Pons (tissue), 1 donor: ENCODE data around the gene PAX5.
A peak's percentile ranks its signal among the peaks of the same experiment; 100 is the strongest.
"Not testable (repeated sequence)": the region's sequence is repeated elsewhere in the genome, so short reads cannot be mapped to it uniquely, and the experiment has no call there.

Experiments
- DNase-seq: peaks from one replicate; pipeline ENCODE4 v3.0.0-alpha.2; 2016; ENCODE audit warnings: low spot score

The PAX5 gene

DNA sequence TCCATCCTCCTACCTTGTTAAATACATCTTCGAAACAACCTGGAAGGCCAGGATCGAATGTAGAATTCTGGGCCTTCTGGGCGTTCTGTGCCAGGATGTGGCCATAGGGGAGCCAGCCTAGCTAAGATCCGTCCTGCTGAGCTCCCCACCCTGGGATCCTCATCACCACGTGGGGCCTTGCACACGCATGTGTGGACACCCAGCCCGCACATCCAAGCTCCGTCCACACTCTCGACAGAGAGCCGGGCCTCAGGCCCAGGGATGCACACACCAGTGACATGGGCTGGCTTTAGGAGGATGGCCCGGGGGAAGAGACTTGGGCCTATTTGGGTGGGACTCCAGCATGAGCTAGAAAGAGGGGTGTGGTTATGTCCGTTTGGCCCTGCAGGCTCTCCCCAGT is 154.0 kb downstream of the PAX5 start:
- no peak for DNase-seq

- no peak for DNase-seq
These were observed 154.8 kb downstream of the PAX5 start for GRCh38 chr9:36878986-36879982.

DNA sequence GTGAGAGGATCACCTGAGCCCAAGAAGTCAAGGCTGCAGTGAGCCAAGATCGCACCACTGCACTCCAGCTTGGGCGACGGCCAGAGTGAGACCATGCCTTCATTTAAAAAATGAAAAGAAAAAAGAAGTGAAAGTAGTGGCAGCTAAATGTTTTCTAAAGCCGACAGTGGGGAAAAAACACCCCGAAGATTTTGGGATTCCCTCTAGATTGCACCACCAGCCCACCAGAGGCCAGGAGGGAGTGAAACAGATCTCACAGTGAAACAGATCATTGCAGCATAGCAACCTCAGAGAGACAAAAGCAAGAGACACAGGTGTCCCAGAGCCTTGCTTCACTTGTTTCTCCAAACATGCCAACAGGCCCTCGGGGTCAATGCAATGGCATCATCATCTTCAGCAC is 156.8 kb downstream of the PAX5 start:
- DNase-seq, result no peak

DNA sequence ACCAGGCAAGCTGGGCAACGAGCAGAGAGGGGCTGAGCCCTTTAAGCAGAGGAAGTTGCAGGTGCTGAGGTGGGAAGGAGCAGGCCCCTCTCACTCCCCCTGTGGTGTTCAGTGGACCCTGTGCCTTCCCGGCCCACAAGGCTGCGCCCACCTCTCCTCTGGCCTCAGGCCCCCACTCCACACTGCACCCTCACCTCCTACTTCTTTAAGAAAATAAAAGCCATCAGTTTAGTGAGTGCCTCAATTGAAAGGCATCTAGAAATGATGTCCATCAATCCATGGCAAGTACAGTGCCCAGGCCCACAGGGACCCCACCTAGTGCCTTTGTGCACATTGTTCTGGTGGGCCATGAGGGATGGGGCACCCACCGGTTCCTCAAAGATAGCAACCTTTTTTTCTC is 158.0 kb downstream of the PAX5 start:
- no peak for DNase-seq

DNA sequence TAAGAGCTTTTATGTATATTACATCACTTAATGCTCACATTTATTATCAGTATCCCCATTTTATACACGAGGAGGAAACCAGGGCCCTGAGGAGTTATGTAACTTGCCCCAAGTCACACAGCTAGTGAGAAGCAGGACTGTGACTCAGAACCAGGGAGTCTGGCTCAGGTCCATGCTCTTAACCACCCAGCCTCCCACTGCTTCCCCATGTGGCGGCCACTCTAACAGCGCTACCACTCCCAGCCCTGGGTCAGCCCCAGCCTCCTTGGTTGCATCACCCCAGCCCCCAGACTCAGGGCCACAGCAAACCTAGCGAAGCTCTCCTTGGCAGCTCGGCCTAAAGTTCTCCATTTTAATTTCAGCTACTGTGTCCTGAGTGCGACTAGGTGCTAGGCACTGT is 159.1 kb downstream of the PAX5 start:
- DNase-seq, result no peak

DNA sequence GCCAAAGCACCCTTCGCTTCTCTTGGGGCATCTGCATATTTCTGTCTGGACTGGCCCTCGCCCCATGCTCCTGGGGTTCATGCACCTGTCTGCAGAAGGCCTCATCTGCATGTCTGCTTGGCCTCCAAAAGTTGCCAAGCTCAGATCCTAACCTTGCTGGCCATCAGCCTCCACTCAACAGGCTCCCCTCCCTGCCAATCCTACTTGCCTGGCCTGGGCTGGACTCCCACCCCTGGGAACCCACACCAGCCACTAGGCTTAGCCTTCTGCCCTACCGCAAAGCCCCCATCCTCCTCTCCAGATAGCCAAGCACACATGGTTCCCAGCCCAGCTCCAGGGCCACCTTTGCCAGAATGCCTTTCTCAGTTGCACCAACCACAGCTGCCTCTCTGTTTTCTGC is 159.8 kb downstream of the PAX5 start:
- no peak for DNase-seq

GRCh38 chr9:36873247-36873875 is 160.7 kb downstream of the PAX5 start:
- DNase-seq, result peak; percentile 49

GRCh38 chr9:36872641-36873040 is 161.4 kb downstream of the PAX5 start:
- DNase-seq, result no peak

GRCh38 chr9:36871606-36872005 is 162.5 kb downstream of the PAX5 start:
- no peak for DNase-seq

DNA sequence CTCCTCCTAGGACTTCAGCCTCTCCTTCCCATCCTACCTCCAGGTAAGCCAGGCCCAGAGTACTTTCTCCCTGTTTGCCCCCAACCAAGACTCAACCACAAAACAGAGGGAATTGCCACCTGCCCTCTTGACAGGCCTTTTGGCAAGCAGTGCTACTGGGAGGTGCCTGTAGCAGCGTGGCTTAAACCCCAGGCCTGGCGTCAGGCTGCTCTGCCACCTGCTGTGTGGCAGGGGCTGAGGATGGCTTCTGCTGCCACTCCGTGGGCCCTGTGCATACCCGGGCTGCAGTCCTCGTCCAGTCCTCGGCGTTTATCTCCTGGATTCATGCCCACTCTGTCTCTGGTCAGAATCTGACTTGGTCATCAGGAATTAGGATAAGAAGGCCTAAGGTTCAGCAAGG is 163.1 kb downstream of the PAX5 start:
- DNase-seq, result no peak

- DNase-seq, result not testable (repeated sequence)
These were observed 164.5 kb downstream of the PAX5 start for GRCh38 chr9:36869605-36870004.

DNA sequence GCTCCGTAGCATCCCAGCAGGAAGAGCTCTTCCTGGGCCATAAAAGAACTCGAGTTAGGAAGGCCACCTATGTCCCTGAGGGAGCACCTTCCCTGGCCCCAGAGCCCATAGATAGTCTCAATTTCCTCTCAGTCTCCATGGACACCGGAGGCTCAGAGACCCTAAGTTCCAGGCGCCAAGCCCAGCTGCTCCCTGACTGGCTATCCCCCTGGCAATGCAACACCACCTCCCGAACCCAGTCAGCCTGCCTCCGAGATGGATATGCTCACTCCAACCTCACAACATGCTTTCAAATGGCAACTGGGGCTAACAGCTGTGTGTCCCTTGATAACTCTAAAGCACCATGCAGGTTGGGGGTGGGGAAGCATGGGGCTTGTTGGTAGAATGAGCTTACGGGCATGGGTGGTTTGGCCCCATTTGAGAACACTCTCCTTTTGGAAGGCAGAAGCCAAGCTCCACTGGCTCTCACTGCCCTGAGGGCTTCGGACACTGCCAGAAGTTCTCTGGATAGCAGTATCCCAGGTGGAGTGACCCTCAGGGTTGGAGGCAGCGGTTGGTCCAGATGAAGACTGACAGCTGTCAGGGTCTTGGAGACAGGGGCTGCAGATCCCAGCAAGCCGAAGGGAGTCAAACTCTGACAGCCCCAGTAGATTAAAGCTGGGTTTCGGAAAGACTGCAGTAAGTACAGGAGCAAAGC is 165.3 kb downstream of the PAX5 start:
- no peak for DNase-seq

- no peak for DNase-seq
These were observed 166.2 kb downstream of the PAX5 start for GRCh38 chr9:36867672-36868471.

DNA sequence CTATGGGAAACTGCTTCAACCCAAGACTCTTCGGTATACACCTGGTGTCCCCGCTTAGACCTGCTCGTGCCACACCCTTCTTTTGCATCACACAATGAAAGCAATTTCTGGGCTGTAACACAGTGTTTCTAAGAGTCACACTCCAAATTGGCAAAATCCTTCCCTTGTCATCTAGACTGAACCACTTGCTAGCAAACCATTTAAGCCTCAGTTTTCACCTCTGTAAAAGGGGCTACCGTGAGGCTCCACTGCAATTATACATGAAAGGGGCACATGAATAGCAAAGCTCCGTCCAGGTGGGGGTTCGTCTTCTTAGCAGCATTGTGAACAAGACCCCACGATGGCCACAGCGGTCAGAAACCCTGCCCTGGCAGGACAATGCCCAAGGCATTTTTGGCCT is 166.8 kb downstream of the PAX5 start:
- DNase-seq, result no peak

- DNase-seq, result no peak
These were observed 167.2 kb downstream of the PAX5 start for GRCh38 chr9:36866840-36867239.

GRCh38 chr9:36865731-36866635 is 168.1 kb downstream of the PAX5 start:
- no peak for DNase-seq

- no peak for DNase-seq
These were observed 169.3 kb downstream of the PAX5 start for GRCh38 chr9:36864491-36865410.

- DNase-seq, result peak; percentile 6
These were observed 171.6 kb downstream of the PAX5 start for GRCh38 chr9:36862206-36863145.
